ENCODE measurements around the gene NTM. TPM values are rescaled to one million over a fixed set of nuclear protein-coding genes. Genes with fewer than 3 reads are reported as not detected.

Gene NTM
- total and polyA plus RNA-seq, 2 experiments from 2014 or later: 25.9 to 49.0 TPM

DNA sequence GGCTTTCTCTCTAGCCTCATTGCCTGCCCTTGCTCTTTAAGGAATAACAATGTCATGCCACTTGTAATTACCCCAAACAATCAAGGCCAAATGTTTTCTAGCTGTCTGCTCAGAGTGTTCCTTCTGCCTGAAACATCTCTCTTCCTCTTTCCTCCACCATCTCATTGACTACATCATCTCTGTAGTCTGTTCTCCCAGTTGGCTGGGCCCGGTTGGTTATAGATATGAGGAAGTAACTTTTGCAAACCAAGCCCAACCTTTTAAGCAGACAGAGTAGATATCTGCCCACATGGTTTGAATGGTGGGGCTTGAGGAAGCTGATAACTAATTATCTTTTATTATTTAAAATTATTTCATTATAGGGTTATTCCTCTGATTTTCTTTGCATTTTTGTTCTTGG, 104.5 kb downstream of the NTM start:
- Histone ChIP-seq H3K27ac (no peak overlapping the region), H4K20me1 (ENCODE audit: insufficient read depth) (no peaks in the 10 kb centered on the region), H3K9ac (no peak overlapping the region), H3K4me1 (ENCODE audit: insufficient read depth) (no peaks in the 10 kb centered on the region), H3F3A (ENCODE audit: insufficient read depth) (no peaks in the 10 kb centered on the region), H3K9me3 (ENCODE audit: low read depth) (no peaks in the 10 kb centered on the region), H3K4me3 (no peak overlapping the region), H3K9me2 (ENCODE audit: insufficient read depth) (no peaks in the 10 kb centered on the region), H3K4me2 (ENCODE audit: unreplicated experiment) (no peak overlapping the region), H3K36me3 (ENCODE audit: low read depth) (no peaks in the 10 kb centered on the region), H3K27me3 (replicated peaks; ENCODE audit: insufficient read depth) (peaks cover 19% of the 10 kb centered on the region), H3K79me2 (ENCODE audit: insufficient read depth) (no peaks in the 10 kb centered on the region), H2AFZ (no peak overlapping the region)
- in situ Hi-C loops (cut with MboI): no loop called here
- 28 to 55% methylated on average over 1 of the region's 1 CpG for WGBS, 2 experiments (ENCODE audit: low coverage in 1 of 2, low lambda C conversion rate in 2 of 2, missing lambda C conversion rate in 2 of 2)
- DNase-seq: no peak
- TF ChIP-seq EZH2 (IDR thresholded peaks at IDR 0.05; ENCODE audit: insufficient read depth, poor library complexity, severe bottlenecking) (no peak), EZH2phosphoT487 (IDR thresholded peaks at IDR 0.05; ENCODE audit: insufficient read depth, low read depth) (no peak)

DNA sequence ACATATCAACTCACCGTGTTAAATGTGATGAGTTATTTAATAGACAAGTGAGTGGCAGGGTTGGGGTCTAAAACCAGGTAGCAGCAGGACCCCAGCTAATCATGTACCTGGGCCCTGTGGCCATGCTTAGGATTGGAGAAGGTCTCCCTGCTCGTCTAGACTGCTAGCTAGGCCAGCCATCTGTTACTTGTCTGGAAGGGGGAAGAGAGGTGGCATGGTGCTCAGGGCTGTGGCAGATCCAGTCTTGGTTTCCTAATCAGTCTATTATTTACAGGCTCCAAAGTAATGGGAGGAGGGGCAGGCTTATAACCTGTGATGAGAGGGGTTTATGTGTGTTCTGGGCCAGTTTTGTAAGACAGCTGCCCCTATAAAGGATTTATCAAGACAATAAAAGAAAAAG, 105.9 kb downstream of the NTM start:
- Histone ChIP-seq H3K9me3 (ENCODE audit: low read depth) (no peaks in the 10 kb centered on the region), H3K4me2 (ENCODE audit: unreplicated experiment) (no peak overlapping the region), H2AFZ (no peak overlapping the region), H3K4me3 (no peak overlapping the region), H3F3A (ENCODE audit: insufficient read depth) (no peaks in the 10 kb centered on the region), H3K27ac (no peak overlapping the region), H3K36me3 (ENCODE audit: low read depth) (no peaks in the 10 kb centered on the region), H3K9ac (no peak overlapping the region), H3K4me1 (ENCODE audit: insufficient read depth) (no peaks in the 10 kb centered on the region), H4K20me1 (ENCODE audit: insufficient read depth) (no peaks in the 10 kb centered on the region), H3K27me3 (replicated peaks; ENCODE audit: insufficient read depth) (peaks cover 12% of the 10 kb centered on the region), H3K9me2 (ENCODE audit: insufficient read depth) (no peaks in the 10 kb centered on the region), H3K79me2 (ENCODE audit: insufficient read depth) (no peaks in the 10 kb centered on the region)
- no peak for DNase-seq
- WGBS, 2 experiments (ENCODE audit: low coverage in 1 of 2, low lambda C conversion rate in 2 of 2, missing lambda C conversion rate in 2 of 2): 13 to 14% methylated on average over 2 of the region's 2 CpGs
- in situ Hi-C loops (cut with MboI): no loop called here
- TF ChIP-seq EZH2 (IDR thresholded peaks at IDR 0.05; ENCODE audit: insufficient read depth, poor library complexity, severe bottlenecking): no peak

DNA sequence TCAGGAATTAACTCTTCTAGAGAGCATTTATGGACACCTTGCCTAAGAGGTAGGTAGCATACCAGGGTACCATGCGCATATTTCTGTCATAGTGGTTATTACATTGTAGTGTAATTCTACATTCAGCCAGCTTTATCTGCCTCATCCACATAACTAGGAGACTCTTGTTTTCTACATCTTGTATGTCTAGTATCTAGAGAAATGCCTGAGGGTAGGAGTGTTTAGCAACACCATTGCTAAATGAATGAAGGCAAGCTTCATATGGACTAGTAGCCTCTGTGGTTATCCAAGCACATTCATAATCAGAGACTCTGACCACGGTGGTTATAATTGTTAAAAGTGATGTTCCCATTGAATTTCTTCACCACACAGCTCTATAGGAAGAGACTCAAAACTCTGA, 107.9 kb downstream of the NTM start:
- in situ Hi-C loops (cut with MboI): no loop called here
- Histone ChIP-seq H2AFZ (no peak overlapping the region), H3K4me1 (ENCODE audit: insufficient read depth) (no peaks in the 10 kb centered on the region), H4K20me1 (ENCODE audit: insufficient read depth) (no peaks in the 10 kb centered on the region), H3K27me3 (replicated peaks; ENCODE audit: insufficient read depth) (peaks cover 15% of the 10 kb centered on the region), H3K36me3 (ENCODE audit: low read depth) (no peaks in the 10 kb centered on the region), H3K9ac (no peak overlapping the region), H3K9me3 (ENCODE audit: low read depth) (no peaks in the 10 kb centered on the region), H3K9me2 (ENCODE audit: insufficient read depth) (no peaks in the 10 kb centered on the region), H3K4me3 (no peak overlapping the region), H3F3A (ENCODE audit: insufficient read depth) (no peaks in the 10 kb centered on the region), H3K27ac (no peak overlapping the region), H3K79me2 (ENCODE audit: insufficient read depth) (no peaks in the 10 kb centered on the region), H3K4me2 (ENCODE audit: unreplicated experiment) (no peak overlapping the region)
- 12 to 20% methylated on average over 2 of the region's 2 CpGs for WGBS, 2 experiments (ENCODE audit: low coverage in 1 of 2, low lambda C conversion rate in 2 of 2, missing lambda C conversion rate in 2 of 2)
- DNase-seq: no peak
- TF ChIP-seq EZH2 (IDR thresholded peaks at IDR 0.05; ENCODE audit: insufficient read depth, poor library complexity, severe bottlenecking) (no peak), EZH2phosphoT487 (IDR thresholded peaks at IDR 0.05; ENCODE audit: insufficient read depth, low read depth) (no peak)

DNA sequence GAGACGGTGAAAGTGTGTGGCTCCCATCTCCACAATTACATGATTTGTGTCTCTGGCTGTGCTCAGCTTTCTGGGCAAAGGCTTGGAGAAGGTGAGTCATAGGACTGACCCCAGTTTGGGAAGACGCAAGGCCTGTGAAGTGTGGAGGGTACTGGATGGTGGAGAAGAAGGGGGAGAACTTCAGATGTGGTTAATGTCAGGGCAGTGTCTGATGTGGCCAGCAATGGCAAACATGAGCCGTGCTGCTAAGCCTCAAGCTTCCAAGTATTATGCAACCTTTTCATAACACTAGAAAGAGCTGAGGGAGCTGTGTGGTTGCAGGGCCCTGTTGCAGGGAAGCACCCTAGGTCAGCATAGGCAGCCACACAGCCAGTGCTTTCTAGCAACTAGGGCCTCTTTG, 110.9 kb downstream of the NTM start:
- H3K27me3 ChIP-seq (replicated peaks; ENCODE audit: insufficient read depth): peaks cover 18% of the 10 kb centered on the region
- H3K9me3 ChIP-seq (ENCODE audit: low read depth): no peaks in the 10 kb centered on the region
- no peaks in the 10 kb centered on the region for H3K79me2 ChIP-seq (ENCODE audit: insufficient read depth)
- H3K9ac ChIP-seq: no peak overlapping the region
- WGBS, 2 experiments (ENCODE audit: low coverage in 1 of 2, low lambda C conversion rate in 2 of 2, missing lambda C conversion rate in 2 of 2): 16 to 31% methylated on average over 3 of the region's 3 CpGs
- no peak for TF ChIP-seq EZH2 (IDR thresholded peaks at IDR 0.05; ENCODE audit: insufficient read depth, poor library complexity, severe bottlenecking)
- no peak for TF ChIP-seq EZH2phosphoT487 (IDR thresholded peaks at IDR 0.05; ENCODE audit: insufficient read depth, low read depth)
- peaks cover 4% of the 10 kb centered on the region; the same call in 1 of the 2 replicates for H3K4me1 ChIP-seq (ENCODE audit: insufficient read depth)
- no peak overlapping the region for H3K27ac ChIP-seq
- no peaks in the 10 kb centered on the region for H3K36me3 ChIP-seq (ENCODE audit: low read depth)
- H3K4me2 ChIP-seq (ENCODE audit: unreplicated experiment): no peak overlapping the region
- no peaks in the 10 kb centered on the region for H3F3A ChIP-seq (ENCODE audit: insufficient read depth)
- in situ Hi-C loops (cut with MboI): no loop called here
- DNase-seq: no peak
- H3K4me3 ChIP-seq: no peak overlapping the region
- no peak overlapping the region for H2AFZ ChIP-seq
- H4K20me1 ChIP-seq (ENCODE audit: insufficient read depth): no peaks in the 10 kb centered on the region
- no peaks in the 10 kb centered on the region for H3K9me2 ChIP-seq (ENCODE audit: insufficient read depth)

DNA sequence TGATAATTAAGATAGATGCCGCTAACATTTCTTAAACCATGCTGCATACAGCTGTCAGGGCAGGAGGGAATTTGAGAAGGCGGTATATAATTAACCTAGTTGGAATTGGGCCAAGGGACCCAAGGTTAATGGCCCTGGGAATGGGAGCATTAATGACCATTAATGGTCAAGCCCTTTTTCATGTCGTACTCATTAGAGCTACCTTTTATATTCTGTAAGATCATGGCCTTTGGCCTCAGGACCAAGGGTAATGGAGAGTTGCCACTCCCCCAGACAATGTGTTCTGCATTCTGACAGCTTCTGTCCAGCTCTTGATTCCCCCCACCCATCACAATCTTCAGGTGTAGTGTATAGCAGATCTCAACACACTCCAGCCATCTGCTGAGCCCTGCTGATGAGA, 111.6 kb downstream of the NTM start:
- no peak overlapping the region for H3K9ac ChIP-seq
- H3K79me2 ChIP-seq (ENCODE audit: insufficient read depth): no peaks in the 10 kb centered on the region
- no peaks in the 10 kb centered on the region for H3K36me3 ChIP-seq (ENCODE audit: low read depth)
- H3F3A ChIP-seq (ENCODE audit: insufficient read depth): no peaks in the 10 kb centered on the region
- WGBS, 2 experiments (ENCODE audit: low coverage in 1 of 2, low lambda C conversion rate in 2 of 2, missing lambda C conversion rate in 2 of 2): 18 to 30% methylated on average over 3 of the region's 3 CpGs
- H2AFZ ChIP-seq: no peak overlapping the region
- DNase-seq: no peak
- peaks cover 5% of the 10 kb centered on the region; the same call in 1 of the 2 replicates for H3K4me1 ChIP-seq (ENCODE audit: insufficient read depth)
- no peaks in the 10 kb centered on the region for H3K9me2 ChIP-seq (ENCODE audit: insufficient read depth)
- no peak overlapping the region for H3K4me3 ChIP-seq
- no peaks in the 10 kb centered on the region for H4K20me1 ChIP-seq (ENCODE audit: insufficient read depth)
- H3K27me3 ChIP-seq (replicated peaks; ENCODE audit: insufficient read depth): peaks cover 18% of the 10 kb centered on the region
- in situ Hi-C loops (cut with MboI): no loop called here
- H3K9me3 ChIP-seq (ENCODE audit: low read depth): no peaks in the 10 kb centered on the region
- no peak overlapping the region for H3K27ac ChIP-seq
- TF ChIP-seq EZH2phosphoT487 (IDR thresholded peaks at IDR 0.05; ENCODE audit: insufficient read depth, low read depth): no peak
- no peak for TF ChIP-seq EZH2 (IDR thresholded peaks at IDR 0.05; ENCODE audit: insufficient read depth, poor library complexity, severe bottlenecking)
- H3K4me2 ChIP-seq (ENCODE audit: unreplicated experiment): no peak overlapping the region

Data from GM23248 (cell line).